Stomach (tissue), 4 donors: ENCODE measurements around the gene PRMT1.

Experiments
- CTCF ChIP-seq, 7 experiments: fragments of 450-650 bp in 4 of 7; fragments of 200-600 bp in 3 of 7; sonication (generic) in 3 of 7; IDR thresholded peaks; one replicate each; pipeline ENCODE4 v1.5.1; 2016 to 2019; ENCODE audit warnings: antibody characterized with exemption in 7 of 7, control low read depth in 2 of 7, mild to moderate bottlenecking in 1 of 7
- POLR2A ChIP-seq, 4 donors: fragments of 450-650 bp; IDR thresholded peaks; one replicate each; pipeline ENCODE4 v1.6.1; 2016; ENCODE audit warnings: antibody characterized with exemption in 4 of 4, control low read depth in 2 of 4, mild to moderate bottlenecking in 1 of 4, moderate library complexity in 1 of 4
- POLR2AphosphoS5 ChIP-seq, 3 donors: sonication (generic); formaldehyde crosslinking; IDR thresholded peaks; one replicate each; pipeline ENCODE4 v1.6.1; 2016; ENCODE audit warnings: antibody characterized with exemption in 3 of 3

DNA sequence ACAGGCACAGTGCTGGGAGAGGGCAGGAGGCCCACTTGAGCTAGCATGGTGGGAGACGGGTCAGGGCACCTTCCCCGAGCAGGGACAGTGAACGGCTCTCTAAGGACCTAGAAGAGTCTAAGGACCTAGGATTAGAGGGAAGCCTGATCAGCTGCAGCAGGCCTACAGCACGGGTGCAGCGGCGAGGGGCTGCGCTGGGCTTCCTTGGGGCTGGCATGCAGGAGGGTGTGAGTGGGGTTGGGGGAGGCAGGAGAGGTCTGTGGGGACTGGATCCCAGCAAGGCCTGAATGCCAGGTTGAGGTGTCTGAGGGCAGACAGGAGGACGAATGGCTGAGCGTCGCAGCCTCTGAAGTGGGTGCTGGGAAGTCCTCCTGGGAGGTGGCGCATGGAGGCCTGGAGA is 31.5 kb upstream of the PRMT1 start:
- TF ChIP-seq CTCF (IDR thresholded peaks at IDR 0.05) (no peak), POLR2AphosphoS5 (IDR thresholded peaks at IDR 0.05) (no peak), POLR2A (IDR thresholded peaks at IDR 0.05) (no peak)
